ENCODE data around the gene GIPC1. TPM values are rescaled to one million over a fixed set of nuclear protein-coding genes. Genes with fewer than 3 reads are reported as not detected.

Gene GIPC1
- total and polyA plus RNA-seq, 9 of the 15 experiments (the other 6 are each of a cell fraction or from before 2014, with no cell fraction given) = 0.49 to 54.7 (median 24.8) TPM

- Histone ChIP-seq H3K9me3 (replicated peaks; ENCODE audit: control insufficient read depth, insufficient read depth, low read depth, low read length) (no peaks in the 10 kb centered on the region), H3K27ac (ENCODE audit: extremely low read depth, low read depth, low read length) (no peak overlapping the region), H3K36me3 (ENCODE audit: control insufficient read depth, insufficient read depth, low read length) (peaks cover 18% of the 10 kb centered on the region; the same call in 1 of the 3 replicates), H3K27me3 (ENCODE audit: control insufficient read depth in 2 of 2, insufficient read depth in 2 of 2, low read length in 2 of 2) (no peaks in the 10 kb centered on the region), H4K20me1 (replicated peaks; ENCODE audit: control insufficient read depth, insufficient read depth, low read length) (no peaks in the 10 kb centered on the region), H3K4me2 (ENCODE audit: insufficient read depth, low read length) (peak overlapping the region; percentile 21), H2AFZ (ENCODE audit: low read depth, low read length) (no peak overlapping the region), H3K4me1 (replicated peaks in 1 of 2; ENCODE audit: control insufficient read depth in 2 of 2, insufficient read depth in 2 of 2, low read length in 2 of 2) (peaks cover 12 to 78% of the 10 kb centered on the region in 2 experiments), H3K9ac (ENCODE audit: insufficient read depth in 1 of 2, low read depth in 2 of 2, low read length in 2 of 2) (peak overlapping the region in 1 of 2 experiments; percentile 76; a peak in 1 of 4 replicates), H3K9me1 (ENCODE audit: control insufficient read depth, insufficient read depth, low read length) (no peaks in the 10 kb centered on the region), H3K4me3 (no peak overlapping the region), H3K79me2 (ENCODE audit: control insufficient read depth, insufficient read depth, low read length) (no peaks in the 10 kb centered on the region)
- in situ Hi-C loops (cut with MboI) = loop anchor here (5.0 kb wide), 1 partner anchor 279 kb away; no protein-coding TSS in a partner anchor
- no peak for FAIRE-seq
- ChIA-PET CTCF (ENCODE audit: low intra/inter-chr PET ratio) (no interaction called here), POLR2A (no interaction called here)
- ATAC-seq = no peak
- no peak for DNase-seq (ENCODE audit: extremely low read depth in 1 of 4, low spot score in 3 of 4)
- BruUV-seq (replicated peaks) = no TSS peak
- intact Hi-C loops (cut with micrococcal nuclease) = no loop called here
- whole genome bisulfite sequencing (ENCODE audit: insufficient coverage, low coverage, missing lambda C conversion rate) = 80% methylated on average over 4 of the region's 7 CpGs
- TF ChIP-seq ZNF316 (IDR thresholded peaks at IDR 0.05) (no peak), POLR3A (IDR thresholded peaks at IDR 0.05; ENCODE audit: borderline replicate concordance, extremely low read depth, insufficient read depth, insufficient read length) (no peak), NFXL1 (CRISPR knock-in tag; IDR thresholded peaks at IDR 0.05) (no peak), ZNF449 (CRISPR knock-in tag; IDR thresholded peaks at IDR 0.05) (no peak), ZNF79 (CRISPR knock-in tag; IDR thresholded peaks at IDR 0.05; ENCODE audit: low read depth) (no peak), LEF1 (IDR thresholded peaks at IDR 0.05) (no peak), NUFIP1 (IDR thresholded peaks at IDR 0.05; ENCODE audit: partially characterized antibody) (no peak), GABPA (tag; conservative IDR thresholded peaks at IDR 0.05; ENCODE audit: low read depth) (no peak), U2AF1 (optimal IDR thresholded peaks at IDR 0.05; ENCODE audit: low read depth, low read length) (no peak), PURB (CRISPR knock-in tag; IDR thresholded peaks at IDR 0.05; ENCODE audit: low read depth) (no peak), NR2F6 (CRISPR knock-in tag; IDR thresholded peaks at IDR 0.05) (no peak), ZNF586 (CRISPR knock-in tag; conservative IDR thresholded peaks at IDR 0.05) (no peak), RFX7 (CRISPR knock-in tag; IDR thresholded peaks at IDR 0.05) (no peak), ZHX1 (conservative IDR thresholded peaks at IDR 0.05; ENCODE audit: low read length) (no peak), ARID1B (IDR thresholded peaks at IDR 0.05) (no peak), ZBTB49 (CRISPR knock-in tag; IDR thresholded peaks at IDR 0.05; ENCODE audit: borderline replicate concordance) (no peak), NFE2 (IDR thresholded peaks at IDR 0.05; ENCODE audit: low read depth) (no peak)
Observed at GRCh38 chr19:14476327-14476672, 19.6 kb downstream of the GIPC1 start.

Measured in K562 (cell line).